Mammary epithelial cell (primary cell): ENCODE measurements around the gene MSRB1.

Source experiments
- CTCF ChIP-seq, 2 donors: IDR thresholded peaks in 1 of 2; conservative IDR thresholded peaks in 1 of 2; 2 replicates each; pipeline ENCODE4 v1.5.1; 2011 to 2012; ENCODE audit warnings: inconsistent platforms in 2 of 2, low read length in 2 of 2, mild to moderate bottlenecking in 2 of 2, control low read depth in 1 of 2, low read depth in 1 of 2; ENCODE audit not compliant: insufficient read depth in 1 of 2; ENCODE audit errors: extremely low read depth in 1 of 2
- EZH2 ChIP-seq: IDR thresholded peaks from 2 replicates; pipeline ENCODE4 v1.6.1; 2012; ENCODE audit warnings: low read length, inconsistent platforms, borderline replicate concordance

DNA sequence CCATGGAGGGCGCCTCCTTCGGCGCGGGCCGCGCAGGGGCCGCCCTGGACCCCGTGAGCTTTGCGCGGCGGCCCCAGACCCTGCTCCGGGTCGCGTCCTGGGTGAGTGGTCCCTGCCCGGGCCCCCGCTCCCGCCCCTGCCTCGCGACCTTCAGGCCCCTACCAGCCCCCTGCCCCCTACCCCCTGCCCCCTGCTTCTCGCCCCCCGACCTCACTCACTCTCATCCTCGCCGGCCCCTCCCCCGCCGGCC is 47.0 kb upstream of the MSRB1 start:
- TF ChIP-seq CTCF (conservative IDR thresholded peaks at IDR 0.05 in 1 of 2, IDR thresholded peaks at IDR 0.05 in 1 of 2; ENCODE audit: extremely low read depth in 1 of 2, insufficient read depth in 1 of 2, low read depth in 1 of 2, low read length in 2 of 2) (no peak), EZH2 (no peak)
